ENCODE results near the gene HS3ST2.

GRCh38 chr16:22847690-22848089 is 33.7 kb downstream of the HS3ST2 start:
- TF ChIP-seq EP300 (IDR thresholded peaks at IDR 0.05) (no peak), POLR2AphosphoS5 (IDR thresholded peaks at IDR 0.05) (no peak), POLR2A (IDR thresholded peaks at IDR 0.05) (no peak)
- TF ChIP-seq, protein P1, sequence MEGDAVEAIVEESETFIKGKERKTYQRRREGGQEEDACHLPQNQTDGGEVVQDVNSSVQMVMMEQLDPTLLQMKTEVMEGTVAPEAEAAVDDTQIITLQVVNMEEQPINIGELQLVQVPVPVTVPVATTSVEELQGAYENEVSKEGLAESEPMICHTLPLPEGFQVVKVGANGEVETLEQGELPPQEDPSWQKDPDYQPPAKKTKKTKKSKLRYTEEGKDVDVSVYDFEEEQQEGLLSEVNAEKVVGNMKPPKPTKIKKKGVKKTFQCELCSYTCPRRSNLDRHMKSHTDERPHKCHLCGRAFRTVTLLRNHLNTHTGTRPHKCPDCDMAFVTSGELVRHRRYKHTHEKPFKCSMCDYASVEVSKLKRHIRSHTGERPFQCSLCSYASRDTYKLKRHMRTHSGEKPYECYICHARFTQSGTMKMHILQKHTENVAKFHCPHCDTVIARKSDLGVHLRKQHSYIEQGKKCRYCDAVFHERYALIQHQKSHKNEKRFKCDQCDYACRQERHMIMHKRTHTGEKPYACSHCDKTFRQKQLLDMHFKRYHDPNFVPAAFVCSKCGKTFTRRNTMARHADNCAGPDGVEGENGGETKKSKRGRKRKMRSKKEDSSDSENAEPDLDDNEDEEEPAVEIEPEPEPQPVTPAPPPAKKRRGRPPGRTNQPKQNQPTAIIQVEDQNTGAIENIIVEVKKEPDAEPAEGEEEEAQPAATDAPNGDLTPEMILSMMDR (IDR thresholded peaks at IDR 0.05): no peak

All from stomach (tissue), 4 donors.